Parathyroid adenoma (tissue), 2 donors: ENCODE measurements around the gene DLG2.

ENCODE experiments used
- H2AFZ ChIP-seq: fragments of 300-600 bp; sonication (generic); one replicate; pipeline ENCODE4 v1.7.0; 2017; ENCODE audit warnings: antibody characterized with exemption, mild to moderate bottlenecking
- H3K27ac ChIP-seq: fragments of 300-600 bp; sonication (generic); one replicate; pipeline ENCODE4 v1.7.0; 2017
- H3K27me3 ChIP-seq: fragments of 300-600 bp; sonication (generic); one replicate; pipeline ENCODE4 v1.7.0; 2017; ENCODE audit warnings: low read length; ENCODE audit not compliant: control insufficient read depth, insufficient read depth
- H3K36me3 ChIP-seq: fragments of 300-600 bp; sonication (generic); one replicate; pipeline ENCODE4 v1.7.0; 2017; ENCODE audit warnings: low read length; ENCODE audit not compliant: control insufficient read depth, insufficient read depth
- H3K4me1 ChIP-seq: fragments of 300-600 bp; sonication (generic); one replicate; pipeline ENCODE4 v1.7.0; 2017; ENCODE audit warnings: control low read depth
- H3K4me2 ChIP-seq: fragments of 300-600 bp; sonication (generic); one replicate; pipeline ENCODE4 v1.7.0; 2017; ENCODE audit warnings: low read length
- H3K4me3 ChIP-seq: fragments of 300-600 bp; sonication (generic); one replicate; pipeline ENCODE4 v1.7.0; 2017; ENCODE audit warnings: low read depth, low read length
- H3K79me2 ChIP-seq: fragments of 300-600 bp; sonication (generic); one replicate; pipeline ENCODE4 v1.7.0; 2017; ENCODE audit warnings: control low read depth
- H3K9ac ChIP-seq: fragments of 300-600 bp; sonication (generic); one replicate; pipeline ENCODE4 v1.7.0; 2017; ENCODE audit warnings: mild to moderate bottlenecking
- H3K9me3 ChIP-seq: fragments of 300-600 bp; sonication (generic); one replicate; pipeline ENCODE4 v1.7.0; 2017; ENCODE audit warnings: low read length; ENCODE audit not compliant: control insufficient read depth
- CTCF ChIP-seq: fragments of 300-600 bp; sonication (generic); IDR thresholded peaks from one replicate; pipeline ENCODE4 v1.7.0; 2017; ENCODE audit warnings: antibody characterized with exemption, mild to moderate bottlenecking
- donor health status: primary hyperparathyroidism.

The DLG2 gene

GRCh38 chr11:84022695-84023094 is 1604.4 kb downstream of the DLG2 start:
- no peak for TF ChIP-seq CTCF
- Histone ChIP-seq H3K9ac (no peak overlapping the region), H3K27ac (no peak overlapping the region)

GRCh38 chr11:84022201-84022600 is 1604.9 kb downstream of the DLG2 start:
- H3K36me3 ChIP-seq = no peaks in the 10 kb centered on the region
- no peaks in the 10 kb centered on the region for H3K9me3 ChIP-seq
- no peak for TF ChIP-seq CTCF
- H2AFZ ChIP-seq = no peak overlapping the region
- H3K4me3 ChIP-seq = no peak overlapping the region
- H3K27me3 ChIP-seq = no peaks in the 10 kb centered on the region
- H3K4me1 ChIP-seq = no peaks in the 10 kb centered on the region
- no peak overlapping the region for H3K4me2 ChIP-seq
- no peaks in the 10 kb centered on the region for H3K79me2 ChIP-seq
- H3K27ac ChIP-seq = no peak overlapping the region
- no peak overlapping the region for H3K9ac ChIP-seq

More at GRCh38 chr11:84022695-84023094, 1604.4 kb downstream of the DLG2 start:
- Histone ChIP-seq H3K9me3 (no peaks in the 10 kb centered on the region), H3K4me2 (no peak overlapping the region), H3K27me3 (no peaks in the 10 kb centered on the region), H3K4me3 (no peak overlapping the region), H3K4me1 (no peaks in the 10 kb centered on the region), H3K79me2 (no peaks in the 10 kb centered on the region), H2AFZ (no peak overlapping the region), H3K36me3 (no peaks in the 10 kb centered on the region)

- H3K27me3 ChIP-seq = no peaks in the 10 kb centered on the region
- H2AFZ ChIP-seq = no peak overlapping the region
- TF ChIP-seq CTCF = no peak
- no peaks in the 10 kb centered on the region for H3K9me3 ChIP-seq
- H3K36me3 ChIP-seq = no peaks in the 10 kb centered on the region
- H3K4me2 ChIP-seq = no peak overlapping the region
- no peak overlapping the region for H3K9ac ChIP-seq
- H3K4me1 ChIP-seq = no peaks in the 10 kb centered on the region
- H3K4me3 ChIP-seq = no peak overlapping the region
- no peak overlapping the region for H3K27ac ChIP-seq
- no peaks in the 10 kb centered on the region for H3K79me2 ChIP-seq
Measured at GRCh38 chr11:84021291-84021690, 1605.9 kb downstream of the DLG2 start.

GRCh38 chr11:84019571-84020194 is 1607.5 kb downstream of the DLG2 start:
- H3K79me2 ChIP-seq = no peaks in the 10 kb centered on the region
- H3K4me1 ChIP-seq = no peaks in the 10 kb centered on the region
- no peaks in the 10 kb centered on the region for H3K9me3 ChIP-seq
- H3K27me3 ChIP-seq = no peaks in the 10 kb centered on the region
- TF ChIP-seq CTCF = no peak
- no peak overlapping the region for H2AFZ ChIP-seq
- no peak overlapping the region for H3K4me3 ChIP-seq
- no peak overlapping the region for H3K9ac ChIP-seq
- H3K27ac ChIP-seq = no peak overlapping the region
- no peaks in the 10 kb centered on the region for H3K36me3 ChIP-seq
- H3K4me2 ChIP-seq = no peak overlapping the region

GRCh38 chr11:84014539-84014938 is 1612.6 kb downstream of the DLG2 start:
- Histone ChIP-seq H3K27ac (no peak overlapping the region), H3K4me1 (no peaks in the 10 kb centered on the region), H3K4me3 (no peak overlapping the region), H2AFZ (no peak overlapping the region), H3K9ac (no peak overlapping the region), H3K27me3 (no peaks in the 10 kb centered on the region), H3K79me2 (no peaks in the 10 kb centered on the region), H3K9me3 (no peaks in the 10 kb centered on the region), H3K4me2 (no peak overlapping the region), H3K36me3 (no peaks in the 10 kb centered on the region)
- TF ChIP-seq CTCF = no peak
